NCI-H1930 (cell line): ENCODE measurements around the gene HPSE.
"Not testable (repeated sequence)": the region's sequence is repeated elsewhere in the genome, so short reads cannot be mapped to it uniquely, and the experiment has no call there.

Source experiments
- DNase-seq, 2 experiments: peaks; one replicate each; lab custom pipeline; 2025; lab: John Stamatoyannopoulos, UW

HPSE gene

GRCh38 chr4:83283181-83283580 is 51.5 kb downstream of the HPSE start:
- no peak for DNase-seq

GRCh38 chr4:83282049-83282535 is 52.6 kb downstream of the HPSE start:
- peak in 1 of 2 experiments; percentile 20 for DNase-seq

- DNase-seq: no peak
Observed at GRCh38 chr4:83281307-83281706, 53.3 kb downstream of the HPSE start.

- no peak for DNase-seq
Observed at GRCh38 chr4:83276299-83277040, 58.2 kb downstream of the HPSE start.

GRCh38 chr4:83273926-83274325 is 60.7 kb downstream of the HPSE start:
- DNase-seq: not testable (repeated sequence)

DNA sequence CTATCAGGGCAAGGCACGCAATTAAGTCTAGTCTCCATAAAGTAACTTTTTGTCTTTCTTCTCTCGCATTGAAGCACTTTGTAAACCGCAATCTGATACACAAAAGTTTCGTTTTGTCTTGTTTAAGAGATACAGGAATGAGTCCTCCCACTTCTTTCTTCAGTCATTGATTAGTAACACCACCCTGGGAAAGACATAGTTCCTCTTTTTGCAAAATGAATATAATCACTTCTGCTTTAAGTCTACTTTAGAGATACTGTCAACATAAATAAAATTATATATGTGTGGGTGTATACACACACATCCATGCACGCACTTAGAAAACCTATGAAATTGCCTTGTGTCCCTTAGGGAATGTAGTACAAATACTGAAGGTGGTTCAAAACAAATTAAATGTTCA is 61.7 kb downstream of the HPSE start:
- no peak for DNase-seq

- no peak for DNase-seq
Observed at GRCh38 chr4:83269256-83269655, 65.4 kb downstream of the HPSE start.

DNA sequence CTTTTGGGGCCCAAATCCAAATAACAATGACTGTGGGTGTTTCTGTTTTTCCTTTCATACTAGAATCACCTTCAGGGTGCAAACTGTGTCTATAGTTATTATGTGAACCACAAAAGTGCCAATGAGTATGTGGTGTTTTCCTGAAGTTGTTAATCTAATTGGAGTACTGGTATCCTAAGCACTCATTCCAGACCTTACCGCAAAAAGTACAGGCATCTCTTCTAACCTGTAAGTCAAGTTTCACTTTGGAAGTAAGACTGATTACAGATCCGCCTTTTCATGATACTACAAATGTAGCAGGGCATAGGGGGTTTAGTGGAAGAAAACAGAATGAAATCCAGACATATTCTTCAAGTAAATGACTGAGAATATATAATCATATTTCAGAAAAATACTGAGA is 66.2 kb downstream of the HPSE start:
- DNase-seq: no peak

DNA sequence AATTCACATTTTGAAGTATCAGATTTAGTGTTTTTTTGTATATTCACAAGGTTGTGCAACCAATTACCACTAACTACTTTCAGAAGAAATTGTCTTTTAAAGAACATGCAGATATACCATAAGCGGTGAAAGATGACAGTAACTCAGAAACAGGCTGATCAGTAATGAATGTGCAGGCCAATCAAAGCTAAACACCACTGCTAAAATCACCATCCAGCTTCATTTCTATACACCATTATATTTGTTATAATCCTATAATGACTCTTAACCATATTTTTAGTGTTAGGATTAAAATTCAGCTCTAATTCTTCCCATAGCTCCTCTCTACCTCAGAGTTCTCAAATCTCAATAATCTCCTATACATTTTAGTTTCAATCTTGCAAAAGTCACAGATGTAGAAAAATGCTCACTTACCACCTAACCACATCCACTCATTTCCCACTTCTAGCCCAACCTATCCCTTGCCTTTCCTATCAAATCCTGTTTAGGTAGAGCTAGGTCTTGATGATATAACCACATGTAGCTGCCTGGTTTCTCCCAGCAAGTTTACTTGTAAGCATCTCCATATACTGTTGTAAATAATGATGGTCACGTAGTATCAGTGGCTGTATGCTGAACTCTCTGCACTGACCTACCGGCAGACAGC is 66.7 kb downstream of the HPSE start:
- DNase-seq: no peak

- no peak for DNase-seq
Observed at GRCh38 chr4:83267121-83267829, 67.4 kb downstream of the HPSE start.

DNA sequence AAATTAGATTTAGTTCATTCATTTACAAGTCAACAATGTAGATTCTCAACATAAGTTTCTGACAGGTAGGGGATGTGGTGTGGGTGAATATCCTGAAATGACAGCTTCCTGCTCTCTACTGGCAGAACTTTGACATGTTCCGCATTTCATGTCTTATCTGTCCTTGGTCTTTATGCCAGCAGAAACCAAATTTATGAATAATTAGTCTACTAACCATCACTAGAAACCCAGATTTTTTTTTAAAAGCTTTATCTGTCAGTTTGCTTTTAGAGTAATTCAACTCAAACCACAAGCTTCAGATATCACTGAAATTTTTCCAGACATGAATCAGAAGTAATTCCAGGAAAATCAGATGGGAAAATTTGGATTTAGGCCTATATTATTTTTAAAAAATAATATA is 68.0 kb downstream of the HPSE start:
- no peak for DNase-seq

DNA sequence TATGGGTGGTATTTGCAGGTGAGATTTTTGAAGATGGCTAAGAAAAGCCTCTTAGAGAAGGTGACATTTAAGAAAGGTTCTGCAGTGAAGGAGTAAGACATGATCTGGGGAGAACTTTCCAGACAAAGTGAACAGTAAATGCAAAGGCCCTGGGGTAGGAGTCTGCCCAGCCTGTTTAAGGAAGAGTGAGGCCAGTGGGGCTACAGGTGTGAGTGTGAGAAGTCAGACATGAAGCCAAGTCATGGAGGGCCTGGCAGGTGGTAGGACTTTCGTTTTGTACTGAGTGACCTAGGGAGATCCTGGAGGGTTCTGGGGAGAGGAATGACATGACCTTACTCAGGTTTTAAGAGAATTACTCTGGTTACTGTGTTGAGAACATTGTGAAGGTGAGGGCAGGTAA is 71.5 kb downstream of the HPSE start:
- DNase-seq: no peak

- DNase-seq: no peak
Observed at GRCh38 chr4:83262682-83263081, 72.0 kb downstream of the HPSE start.

DNA sequence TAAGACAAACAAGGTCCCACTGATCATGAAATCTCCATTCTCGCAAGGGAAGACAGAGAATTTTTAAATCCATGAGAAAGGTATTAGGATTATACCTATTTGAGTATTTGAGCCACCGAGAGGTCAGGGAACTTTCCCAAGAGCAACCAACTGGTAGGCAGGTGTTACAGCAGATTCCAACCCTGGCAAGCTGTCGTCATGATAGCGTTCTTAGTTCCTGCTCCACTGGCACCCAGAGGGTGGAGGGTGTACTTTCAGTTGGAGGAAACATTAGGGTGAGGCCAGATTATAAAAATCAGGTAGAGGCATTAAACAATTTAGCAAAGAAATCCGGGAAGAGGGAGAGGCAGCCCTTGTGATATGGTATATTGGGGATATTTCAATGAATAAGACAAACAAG is 73.3 kb downstream of the HPSE start:
- no peak for DNase-seq

GRCh38 chr4:83259586-83259985 is 75.1 kb downstream of the HPSE start:
- DNase-seq: no peak

DNA sequence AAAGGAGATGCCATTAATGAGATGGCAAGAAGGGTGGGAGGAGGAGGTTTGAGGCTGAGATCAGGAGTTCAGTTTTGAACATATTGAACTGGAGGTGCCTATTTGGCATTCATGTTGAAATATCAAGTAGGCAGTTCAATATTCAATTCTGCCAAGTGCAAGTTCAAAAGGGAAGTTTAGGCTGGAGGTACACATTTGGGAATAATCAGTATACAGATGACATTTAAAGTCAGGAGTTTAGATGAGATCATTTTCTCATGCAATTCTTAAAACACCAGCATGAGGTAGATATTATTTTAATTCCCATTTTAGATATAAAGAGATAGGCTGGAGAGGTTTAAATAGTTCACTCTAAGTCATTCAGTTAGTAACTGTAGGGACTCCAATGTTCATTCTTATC is 76.2 kb downstream of the HPSE start:
- DNase-seq: no peak

DNA sequence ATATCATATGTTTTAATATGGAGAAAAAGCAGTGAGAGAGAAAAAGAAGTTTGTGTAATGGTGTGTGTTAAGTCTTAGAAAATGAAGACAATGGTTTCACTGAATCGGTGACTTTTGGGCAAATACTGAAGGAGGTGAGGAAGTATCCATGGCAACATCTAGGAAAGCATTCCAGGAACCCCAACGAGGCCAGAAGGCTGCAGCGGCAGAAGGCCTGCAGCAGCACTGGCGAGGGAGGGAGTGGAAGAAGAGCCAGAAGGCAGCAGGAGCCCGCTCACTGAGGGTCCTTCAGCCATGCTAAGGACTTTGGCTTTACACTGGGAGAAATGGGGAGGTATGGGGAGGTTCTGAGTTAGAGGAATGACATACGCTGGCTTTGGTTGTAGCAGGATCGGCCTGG is 76.8 kb downstream of the HPSE start:
- no peak for DNase-seq

DNA sequence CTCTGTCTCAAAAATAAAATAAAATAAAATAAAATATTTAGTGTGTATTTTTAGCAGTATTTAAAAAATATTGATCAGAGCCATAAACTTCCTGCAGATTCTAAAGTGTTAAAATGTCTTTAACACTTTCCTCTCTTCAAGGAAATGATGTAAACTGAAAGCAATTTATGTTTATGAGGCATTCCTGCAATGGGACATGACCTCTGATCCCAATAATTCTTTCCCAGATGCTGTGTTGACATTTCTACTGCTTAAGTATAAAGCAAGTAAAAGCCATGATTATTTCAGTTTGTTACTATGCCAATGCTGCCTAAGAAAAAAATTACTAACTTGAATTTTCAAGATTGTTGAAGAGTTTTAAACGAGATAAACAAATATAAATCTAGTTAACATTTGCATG is 79.1 kb downstream of the HPSE start:
- DNase-seq: no peak

- DNase-seq: peak in 1 of 2 experiments; percentile 59
Observed at GRCh38 chr4:83252782-83253405, 81.8 kb downstream of the HPSE start.

- DNase-seq: no peak
Observed at GRCh38 chr4:83251447-83251830, 83.2 kb downstream of the HPSE start.

GRCh38 chr4:83250687-83251446 is 83.8 kb downstream of the HPSE start:
- no peak for DNase-seq

DNA sequence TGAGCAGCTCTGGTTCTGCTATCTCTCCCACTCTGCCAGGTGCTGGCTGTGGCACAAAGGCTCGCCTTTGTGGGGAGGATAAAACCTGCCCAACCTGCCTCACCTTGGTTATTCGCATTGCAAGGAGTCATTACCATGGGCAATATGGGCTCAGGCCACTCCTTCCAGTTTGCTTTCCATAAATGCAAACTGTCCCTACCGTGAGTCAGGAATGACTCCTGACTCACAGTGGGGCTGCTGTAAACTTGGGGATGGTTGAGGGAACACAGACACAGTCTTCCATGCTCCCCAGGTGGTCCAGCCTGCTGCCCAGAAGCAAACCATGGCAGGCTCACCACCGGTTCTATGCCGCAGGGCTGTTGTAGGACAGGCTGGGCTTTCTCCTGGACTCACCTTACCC is 86.2 kb downstream of the HPSE start:
- DNase-seq: no peak
